K562 (cell line): ENCODE results near the gene UROD. TPM values are rescaled to one million over a fixed set of nuclear protein-coding genes. Genes with fewer than 3 reads are reported as not detected.
A peak's percentile ranks its signal among the peaks of the same experiment; 100 is the strongest.

Experiments
- CREB3 ChIP-seq: fragments of 450-650 bp; conservative IDR thresholded peaks from 2 replicates; pipeline ENCODE4 v1.6.1; 2016; ENCODE audit warnings: missing genetic modification characterization, low read depth, mild to moderate bottlenecking, missing compliant biosample characterization, moderate library complexity
- DMBX1 ChIP-seq: fragments of 250-450 bp; sonication (Bioruptor Pico); IDR thresholded peaks from 2 replicates; pipeline ENCODE4 v1.8.0; 2022; ENCODE audit warnings: inconsistent platforms, mild to moderate bottlenecking, moderate library complexity, borderline replicate concordance
- HMGXB4 ChIP-seq: sonication (generic); formaldehyde crosslinking; IDR thresholded peaks from 2 replicates; pipeline ENCODE4 v1.8.1; 2023; ENCODE audit warnings: mild to moderate bottlenecking, missing genetic modification reagents
- ID3 ChIP-seq, 2 experiments: fragments of 250-450 bp in 1 of 2; fragments of 450-650 bp in 1 of 2; sonication (Bioruptor Pico) in 1 of 2; IDR thresholded peaks; 2 replicates each; pipeline versions ENCODE4 v1.6.1 to v1.8.0; 2016 to 2021; ENCODE audit warnings: mild to moderate bottlenecking in 2 of 2, moderate library complexity in 2 of 2, missing compliant biosample characterization in 1 of 2, missing genetic modification characterization in 1 of 2
- MEF2A ChIP-seq: IDR thresholded peaks from 2 replicates; pipeline ENCODE4 v1.6.1; 2011; ENCODE audit warnings: low read depth, mild to moderate bottlenecking, low read length, moderate library complexity; ENCODE audit not compliant: control insufficient read depth
- MYC ChIP-seq, 2 experiments: fragments of 250-450 bp in 1 of 2; sonication (Bioruptor Pico) in 1 of 2; IDR thresholded peaks; 2 replicates each; pipeline versions ENCODE4 v1.5.1 to v1.6.1; 2012 to 2021; ENCODE audit warnings: low read depth in 2 of 2, borderline replicate concordance in 1 of 2, improper control_type of control experiment in 1 of 2, low read length in 1 of 2, mild to moderate bottlenecking in 1 of 2, moderate library complexity in 1 of 2
- PHF20 ChIP-seq: fragments of 450-650 bp; IDR thresholded peaks from 2 replicates; pipeline ENCODE4 v1.6.1; 2018; ENCODE audit not compliant: partially characterized antibody
- RFX1 ChIP-seq: fragments of 450-650 bp; IDR thresholded peaks from 2 replicates; pipeline ENCODE4 v1.6.1; 2016; ENCODE audit warnings: mild to moderate bottlenecking, moderate library complexity
- RNF2 ChIP-seq: sonication (generic); IDR thresholded peaks from 2 replicates; pipeline ENCODE4 v1.6.1; 2016
- TAL1 ChIP-seq: fragments of 450-650 bp; IDR thresholded peaks from 2 replicates; pipeline ENCODE4 v1.6.1; 2016; ENCODE audit warnings: mild to moderate bottlenecking
- ZBTB8A ChIP-seq: fragments of 450-650 bp; IDR thresholded peaks from 2 replicates; pipeline ENCODE4 v1.6.1; 2018; ENCODE audit warnings: mild to moderate bottlenecking, moderate library complexity; ENCODE audit not compliant: partially characterized antibody
- ZNF766 ChIP-seq: fragments of 200-800 bp; sonication (Bioruptor generic); conservative IDR thresholded peaks from 2 replicates; pipeline ENCODE4 v1.6.1; 2016; ENCODE audit warnings: missing genetic modification characterization, missing compliant biosample characterization
- ZSCAN32 ChIP-seq: fragments of 450-650 bp; formaldehyde crosslinking; IDR thresholded peaks from 2 replicates; pipeline ENCODE4 v1.4.0; 2020; ENCODE audit warnings: mild to moderate bottlenecking, moderate library complexity
- polyA plus RNA-seq, 8 experiments: library from polyadenylated mRNA; depleted of rRNA in 4 of 8; stranded (reverse) in 5 of 8; unstranded in 3 of 8; fragments of >200 nt; fragmentation: Nextera tagmentation in 2 of 8; fragmentation: Illumina TruSeq in 1 of 8; extraction: Ambion mirVana in 2 of 8; extraction: Trizol in 1 of 8; gene quantifications; 2 replicates each; pipeline versions ENCODE4 v1.2.1 to v1.2.3, GENCODE V29; 2011 to 2014; ENCODE audit warnings: inconsistent platforms in 1 of 8, missing spikeins in 1 of 8
- total RNA-seq, 7 experiments: library from RNA; depleted of rRNA in 6 of 7; stranded (reverse); fragments of >200 nt in 6 of 7; fragmentation: Illumina TruSeq in 2 of 7; extraction: Trizol in 2 of 7; gene quantifications; 2 replicates each; pipeline versions ENCODE4 v1.2.1 to v1.2.3, GENCODE V29; 2011 to 2021; ENCODE audit warnings: low replicate concordance in 1 of 7
- TF ChIP-seq, protein P1 (sequence below): sonication (generic); formaldehyde crosslinking; IDR thresholded peaks from 2 replicates; pipeline ENCODE4 v1.8.0; 2022; ENCODE audit warnings: missing genetic modification reagents, mild to moderate bottlenecking, borderline replicate concordance
- TF ChIP-seq, protein P2 (sequence below): fragments of 450-650 bp; IDR thresholded peaks from 2 replicates; pipeline ENCODE4 v1.6.1; 2014; ENCODE audit warnings: low read depth, mild to moderate bottlenecking, moderate library complexity, borderline replicate concordance

UROD gene
- total and polyA plus RNA-seq, 9 of the 15 experiments (the other 6 are each of a cell fraction or from before 2014, with no cell fraction given) = 533 to 2,933 (median 1,100) TPM

DNA sequence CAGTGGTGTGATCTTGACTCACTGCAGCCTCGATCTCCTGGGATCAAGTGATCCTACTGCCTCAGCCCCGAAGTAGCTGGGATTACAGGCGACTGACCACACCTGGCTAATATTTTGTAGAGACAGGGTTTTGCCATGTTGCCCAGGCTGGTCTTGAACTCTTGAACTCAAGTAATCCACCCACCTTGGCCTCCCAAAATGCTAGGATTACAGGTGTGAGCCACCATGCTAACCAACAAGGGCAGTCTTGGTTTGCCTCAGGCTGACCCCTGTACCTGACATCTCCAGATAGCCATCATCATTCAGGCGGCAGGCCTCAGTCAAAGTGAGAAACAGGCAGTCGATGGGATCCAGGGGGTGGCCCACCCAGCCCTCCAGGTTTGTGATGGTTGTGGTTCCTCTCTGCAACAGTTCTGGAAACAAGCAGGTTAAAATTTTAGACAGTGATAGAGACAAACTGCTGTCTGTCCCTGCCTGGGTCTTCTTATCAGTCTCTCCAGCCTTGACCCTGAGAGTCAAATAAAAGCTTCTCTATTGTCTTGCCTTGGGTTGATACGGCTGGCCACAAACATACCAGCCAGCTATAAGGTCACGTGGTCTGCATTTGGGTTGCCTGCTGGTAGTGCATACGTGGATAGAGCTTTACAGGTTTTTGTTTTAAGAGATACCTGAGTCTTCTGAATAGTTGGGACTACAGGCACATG is 26.8 kb downstream of the UROD start (continued):
- TF ChIP-seq CREB3 (tag) (peak; percentile 52; the same call in 1 of the 2 replicates), MEF2A (no peak), ZSCAN32 (CRISPR knock-in tag) (no peak), DMBX1 (CRISPR knock-in tag) (peak; percentile 87; the same call in 1 of the 2 replicates), MYC (IDR thresholded peaks at IDR 0.05; ENCODE audit: low read depth, low read length) (no peak; the same call in 1 of the 2 replicates), MYC (CRISPR knock-in tag; IDR thresholded peaks at IDR 0.05; ENCODE audit: borderline replicate concordance, low read depth) (0 out of 2 replicates have a peak, but pooled peaks have one; percentile 41), RFX1 (no peak), HMGXB4 (CRISPR knock-in tag) (no peak), PHF20 (no peak), ZNF766 (CRISPR knock-in tag) (peak; percentile 76), RNF2 (no peak; the same call in 1 of the 2 replicates), ZBTB8A (no peak), ID3 (CRISPR knock-in tag; IDR thresholded peaks at IDR 0.05) (no peak), ID3 (tag; IDR thresholded peaks at IDR 0.05) (peak; percentile 84), TAL1 (peak; percentile 97)
- TF ChIP-seq, protein P1, sequence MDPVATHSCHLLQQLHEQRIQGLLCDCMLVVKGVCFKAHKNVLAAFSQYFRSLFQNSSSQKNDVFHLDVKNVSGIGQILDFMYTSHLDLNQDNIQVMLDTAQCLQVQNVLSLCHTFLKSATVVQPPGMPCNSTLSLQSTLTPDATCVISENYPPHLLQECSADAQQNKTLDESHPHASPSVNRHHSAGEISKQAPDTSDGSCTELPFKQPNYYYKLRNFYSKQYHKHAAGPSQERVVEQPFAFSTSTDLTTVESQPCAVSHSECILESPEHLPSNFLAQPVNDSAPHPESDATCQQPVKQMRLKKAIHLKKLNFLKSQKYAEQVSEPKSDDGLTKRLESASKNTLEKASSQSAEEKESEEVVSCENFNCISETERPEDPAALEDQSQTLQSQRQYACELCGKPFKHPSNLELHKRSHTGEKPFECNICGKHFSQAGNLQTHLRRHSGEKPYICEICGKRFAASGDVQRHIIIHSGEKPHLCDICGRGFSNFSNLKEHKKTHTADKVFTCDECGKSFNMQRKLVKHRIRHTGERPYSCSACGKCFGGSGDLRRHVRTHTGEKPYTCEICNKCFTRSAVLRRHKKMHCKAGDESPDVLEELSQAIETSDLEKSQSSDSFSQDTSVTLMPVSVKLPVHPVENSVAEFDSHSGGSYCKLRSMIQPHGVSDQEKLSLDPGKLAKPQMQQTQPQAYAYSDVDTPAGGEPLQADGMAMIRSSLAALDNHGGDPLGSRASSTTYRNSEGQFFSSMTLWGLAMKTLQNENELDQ (CRISPR knock-in tag) = no peak
- TF ChIP-seq, protein P2, sequence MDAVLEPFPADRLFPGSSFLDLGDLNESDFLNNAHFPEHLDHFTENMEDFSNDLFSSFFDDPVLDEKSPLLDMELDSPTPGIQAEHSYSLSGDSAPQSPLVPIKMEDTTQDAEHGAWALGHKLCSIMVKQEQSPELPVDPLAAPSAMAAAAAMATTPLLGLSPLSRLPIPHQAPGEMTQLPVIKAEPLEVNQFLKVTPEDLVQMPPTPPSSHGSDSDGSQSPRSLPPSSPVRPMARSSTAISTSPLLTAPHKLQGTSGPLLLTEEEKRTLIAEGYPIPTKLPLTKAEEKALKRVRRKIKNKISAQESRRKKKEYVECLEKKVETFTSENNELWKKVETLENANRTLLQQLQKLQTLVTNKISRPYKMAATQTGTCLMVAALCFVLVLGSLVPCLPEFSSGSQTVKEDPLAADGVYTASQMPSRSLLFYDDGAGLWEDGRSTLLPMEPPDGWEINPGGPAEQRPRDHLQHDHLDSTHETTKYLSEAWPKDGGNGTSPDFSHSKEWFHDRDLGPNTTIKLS = no peak
